Mammary epithelial cell (primary cell): ENCODE measurements around the gene MCAT.

Experiments used
- CTCF ChIP-seq, 2 donors: IDR thresholded peaks in 1 of 2; conservative IDR thresholded peaks in 1 of 2; 2 replicates each; pipeline ENCODE4 v1.5.1; 2011 to 2012; ENCODE audit warnings: inconsistent platforms in 2 of 2, low read length in 2 of 2, mild to moderate bottlenecking in 2 of 2, control low read depth in 1 of 2, low read depth in 1 of 2; ENCODE audit not compliant: insufficient read depth in 1 of 2; ENCODE audit errors: extremely low read depth in 1 of 2
- EZH2 ChIP-seq: IDR thresholded peaks from 2 replicates; pipeline ENCODE4 v1.6.1; 2012; ENCODE audit warnings: low read length, inconsistent platforms, borderline replicate concordance

GRCh38 chr22:43118953-43119458, 24.2 kb downstream of the MCAT start:
- TF ChIP-seq CTCF (conservative IDR thresholded peaks at IDR 0.05 in 1 of 2, IDR thresholded peaks at IDR 0.05 in 1 of 2; ENCODE audit: extremely low read depth in 1 of 2, insufficient read depth in 1 of 2, low read depth in 1 of 2, low read length in 2 of 2) (no peak), EZH2 (no peak)
